ENCODE data around the gene HECW1.

The HECW1 gene

DNA sequence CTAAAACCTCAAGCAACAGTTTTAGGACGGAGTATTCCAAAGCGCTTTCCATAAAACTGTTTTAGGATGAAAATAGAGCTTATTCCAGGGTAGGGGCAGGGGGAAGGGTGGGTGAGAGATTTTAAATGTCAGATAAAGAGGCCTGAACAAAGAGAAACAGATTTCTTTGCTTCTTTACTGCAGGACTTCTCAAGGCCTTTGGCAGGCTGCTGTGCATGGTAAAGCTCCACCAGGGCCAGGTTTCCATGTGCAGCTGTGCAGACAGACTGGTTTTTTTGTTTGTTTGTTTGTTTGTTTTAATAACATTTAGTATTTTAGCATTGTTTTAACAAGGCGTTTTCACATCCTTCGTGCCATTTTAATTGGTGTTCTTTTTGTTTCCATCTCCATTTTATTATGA is 26.3 kb downstream of the HECW1 start:
- in situ Hi-C loops (cut with HindIII; ENCODE audit: low pct_ligation_motif_present, low pct_unique_long_range_greater_than_20kb, low sequenced_read_pairs): no loop called here
- no peak for DNase-seq

DNA sequence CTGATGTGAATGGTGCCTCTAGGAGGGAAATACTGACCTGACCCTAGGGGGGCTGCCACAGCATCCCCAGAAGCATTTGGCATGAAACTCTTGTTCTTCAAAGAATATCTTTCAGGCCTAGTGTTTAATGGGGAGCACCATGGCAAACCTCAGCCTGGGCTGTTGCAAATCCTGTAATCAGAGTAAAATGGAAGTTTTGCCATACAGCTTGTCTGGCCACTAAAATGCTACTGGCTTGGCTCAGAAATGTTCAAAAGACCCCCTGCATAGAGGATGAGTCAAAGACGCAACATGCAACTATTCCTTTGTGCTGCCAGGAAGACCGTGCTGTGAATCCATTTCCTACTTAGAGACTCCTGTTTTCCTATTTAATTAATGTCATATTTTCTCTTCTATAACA is 26.7 kb downstream of the HECW1 start:
- DNase-seq: no peak
- in situ Hi-C loops (cut with HindIII; ENCODE audit: low pct_ligation_motif_present, low pct_unique_long_range_greater_than_20kb, low sequenced_read_pairs): no loop called here

DNA sequence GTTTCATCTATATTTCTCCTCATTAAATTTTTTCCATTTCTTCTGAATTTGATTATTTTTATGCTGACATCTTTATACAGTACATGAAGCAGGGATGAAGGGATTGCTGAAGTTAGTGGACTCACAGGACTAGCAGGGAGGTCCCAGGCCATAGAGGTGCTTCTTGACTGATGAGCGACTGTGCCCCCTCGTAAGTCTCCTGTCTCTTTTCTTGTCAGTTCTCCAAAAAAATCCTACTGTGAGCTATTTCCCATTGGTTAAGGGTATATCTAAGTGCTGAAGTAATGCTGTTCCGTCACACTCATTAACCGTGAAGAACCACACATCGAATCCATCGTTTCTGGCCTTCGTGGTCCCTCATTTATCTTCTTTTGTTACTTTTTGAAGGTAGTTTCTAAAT is 27.7 kb downstream of the HECW1 start:
- DNase-seq: no peak
- in situ Hi-C loops (cut with HindIII; ENCODE audit: low pct_ligation_motif_present, low pct_unique_long_range_greater_than_20kb, low sequenced_read_pairs): no loop called here

DNA sequence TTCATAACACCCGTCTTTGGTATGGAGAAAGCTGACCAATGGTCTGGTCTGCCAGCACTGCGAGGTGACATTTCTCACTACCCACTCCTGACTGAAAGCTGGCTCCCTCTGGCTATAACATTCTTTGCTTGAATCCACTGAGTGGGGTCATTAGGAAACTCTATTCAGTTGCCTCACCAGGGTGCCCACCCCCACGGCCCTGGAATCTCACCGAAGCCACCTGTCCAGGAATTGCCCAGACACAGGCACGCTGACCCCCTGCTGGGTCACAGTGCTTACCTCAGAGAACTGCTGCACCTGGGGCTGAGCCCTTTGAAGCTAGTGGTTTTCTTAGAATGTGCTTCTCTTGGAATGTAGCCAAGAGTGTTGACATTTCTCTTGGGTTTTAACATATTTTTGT is 28.6 kb downstream of the HECW1 start:
- in situ Hi-C loops (cut with HindIII; ENCODE audit: low pct_ligation_motif_present, low pct_unique_long_range_greater_than_20kb, low sequenced_read_pairs): no loop called here
- DNase-seq: no peak

DNA sequence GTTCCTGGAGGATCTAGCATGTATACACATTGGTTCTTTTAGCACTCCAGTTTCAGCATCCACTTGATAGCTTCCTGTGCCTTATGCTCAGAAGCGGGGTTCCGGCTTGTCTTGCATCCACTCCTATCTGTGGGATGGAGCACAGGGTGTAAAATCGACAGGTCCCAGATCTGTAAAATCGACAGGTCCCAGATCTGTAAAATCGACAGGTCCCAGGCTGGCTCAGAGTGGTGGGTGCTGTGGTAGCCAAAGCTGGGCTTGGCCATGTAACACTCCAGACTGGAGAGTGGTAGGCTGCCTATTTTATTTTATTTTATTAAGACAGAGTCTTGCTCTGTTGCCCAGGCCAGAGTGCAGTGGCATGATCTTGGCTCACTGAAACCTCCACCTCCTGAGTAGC is 30.3 kb downstream of the HECW1 start:
- no peak for DNase-seq
- in situ Hi-C loops (cut with HindIII; ENCODE audit: low pct_ligation_motif_present, low pct_unique_long_range_greater_than_20kb, low sequenced_read_pairs): no loop called here

DNA sequence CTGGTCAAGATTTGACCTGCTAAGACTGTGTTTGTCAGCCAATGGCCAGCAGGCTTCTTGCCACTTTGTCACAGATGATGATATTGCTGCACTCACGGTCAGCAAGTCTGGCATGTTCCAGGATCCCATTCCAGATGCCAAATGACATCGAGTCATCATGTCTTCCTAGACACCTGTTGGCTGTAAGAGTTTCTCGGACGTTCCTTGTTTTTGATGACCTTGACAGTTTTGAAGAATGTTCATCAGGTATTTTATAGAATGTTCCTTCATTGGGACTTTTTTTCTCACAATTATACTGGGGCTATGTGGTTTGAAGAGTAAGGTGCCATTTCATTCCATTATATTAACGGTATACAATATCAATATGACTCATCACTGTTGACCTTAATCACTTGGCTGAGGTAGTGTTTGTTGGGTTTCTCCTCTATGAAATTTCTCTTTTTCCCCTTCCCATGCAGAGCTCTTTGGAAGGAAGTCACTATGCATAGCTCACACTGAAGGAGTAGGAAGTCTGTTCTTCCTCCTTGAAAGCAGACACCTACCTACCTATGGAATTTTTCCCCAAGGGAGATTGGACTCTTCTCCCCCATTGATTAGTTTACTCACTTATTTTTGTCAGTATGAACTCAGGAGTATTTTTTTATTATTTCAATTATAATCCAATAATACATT is 31.6 kb downstream of the HECW1 start:
- in situ Hi-C loops (cut with HindIII; ENCODE audit: low pct_ligation_motif_present, low pct_unique_long_range_greater_than_20kb, low sequenced_read_pairs): no loop called here
- no peak for DNase-seq

DNA sequence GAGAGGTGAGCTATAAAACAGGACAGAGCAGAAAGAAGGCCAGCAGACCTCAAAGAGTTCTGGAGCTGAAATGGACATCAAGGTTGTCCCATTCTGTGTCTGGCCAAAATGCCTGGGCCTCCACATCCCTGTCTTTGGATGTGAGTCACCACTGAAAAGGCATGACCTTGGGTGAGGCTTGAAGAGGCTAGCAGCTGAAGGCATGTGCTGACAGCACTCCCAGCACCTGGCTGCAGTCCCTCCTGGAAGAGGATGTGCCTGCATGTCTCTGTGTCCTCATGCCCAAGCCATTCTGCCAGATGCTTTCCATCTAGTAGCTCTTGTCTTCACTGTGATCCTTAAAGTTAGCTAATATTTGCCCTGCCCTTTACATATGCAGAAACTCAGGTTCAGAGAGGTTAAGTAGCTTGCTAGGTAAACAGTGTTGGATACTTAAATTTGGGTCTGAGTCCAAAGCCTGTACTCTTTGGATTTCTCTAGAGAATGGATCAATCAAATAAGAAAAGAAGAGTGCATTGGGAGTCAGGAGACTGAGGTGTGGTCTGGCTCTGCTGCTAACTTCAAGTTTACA is 35.8 kb downstream of the HECW1 start:
- no peak for DNase-seq
- in situ Hi-C loops (cut with HindIII; ENCODE audit: low pct_ligation_motif_present, low pct_unique_long_range_greater_than_20kb, low sequenced_read_pairs): no loop called here

DNA sequence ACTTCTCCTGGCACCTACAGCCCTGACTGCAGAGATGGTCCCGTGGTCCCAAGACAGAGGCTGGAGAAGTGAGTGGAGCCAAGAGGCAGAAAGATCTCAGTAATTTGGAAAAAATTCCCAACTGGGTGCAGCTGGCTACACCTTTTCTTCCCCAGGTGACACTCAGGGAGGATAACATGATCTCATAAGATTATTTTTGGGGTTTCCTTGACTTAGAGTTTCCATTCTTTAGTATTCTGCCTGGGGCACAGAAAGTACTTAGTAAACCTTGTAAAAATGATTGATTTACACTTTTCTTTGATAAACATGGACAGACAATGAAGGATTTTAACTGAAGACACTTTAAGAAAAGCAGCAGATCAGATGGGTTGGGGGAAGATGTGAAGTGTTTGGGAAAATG is 38.6 kb downstream of the HECW1 start:
- in situ Hi-C loops (cut with HindIII; ENCODE audit: low pct_ligation_motif_present, low pct_unique_long_range_greater_than_20kb, low sequenced_read_pairs): no loop called here
- DNase-seq: no peak

DNA sequence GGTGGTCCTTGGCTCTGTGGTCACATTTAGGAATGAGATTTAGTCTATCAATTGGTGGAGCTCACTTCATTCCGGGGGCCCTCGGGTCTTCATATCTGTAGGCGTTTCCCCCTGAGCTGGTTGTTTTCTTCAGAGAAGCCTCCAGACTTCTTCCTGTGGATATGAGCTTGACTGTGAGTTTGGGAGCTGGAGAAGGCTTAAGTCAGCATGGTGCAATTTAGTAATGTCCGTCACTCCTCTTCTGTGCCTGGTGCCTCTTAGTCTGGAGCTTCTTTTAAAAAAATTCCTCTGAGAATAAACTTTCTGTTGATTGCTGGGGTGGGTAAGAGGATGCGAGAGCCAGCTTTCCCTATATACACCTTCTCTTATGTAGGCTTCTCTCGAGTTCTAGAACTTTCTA is 40.2 kb downstream of the HECW1 start:
- in situ Hi-C loops (cut with HindIII; ENCODE audit: low pct_ligation_motif_present, low pct_unique_long_range_greater_than_20kb, low sequenced_read_pairs): no loop called here
- DNase-seq: no peak

DNA sequence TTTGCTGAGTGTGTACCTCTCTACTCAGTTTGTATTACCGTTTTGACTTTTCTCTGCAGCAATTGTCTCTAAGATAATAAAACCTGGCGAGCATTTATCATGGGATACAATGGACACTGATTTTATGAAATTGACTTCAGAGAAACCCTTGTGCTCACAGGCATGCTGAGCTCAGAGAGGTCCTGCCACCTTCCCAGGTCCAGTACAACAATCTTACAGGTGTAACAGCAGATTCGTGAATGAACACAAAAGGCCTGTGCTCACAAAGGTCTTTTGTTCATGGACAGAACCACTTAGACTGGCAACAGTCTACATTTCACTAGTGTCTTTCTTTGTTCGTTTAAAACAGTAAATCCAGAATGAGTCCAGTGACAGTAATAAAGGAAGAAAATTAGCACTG is 43.2 kb downstream of the HECW1 start:
- in situ Hi-C loops (cut with HindIII; ENCODE audit: low pct_ligation_motif_present, low pct_unique_long_range_greater_than_20kb, low sequenced_read_pairs): no loop called here
- DNase-seq: no peak

DNA sequence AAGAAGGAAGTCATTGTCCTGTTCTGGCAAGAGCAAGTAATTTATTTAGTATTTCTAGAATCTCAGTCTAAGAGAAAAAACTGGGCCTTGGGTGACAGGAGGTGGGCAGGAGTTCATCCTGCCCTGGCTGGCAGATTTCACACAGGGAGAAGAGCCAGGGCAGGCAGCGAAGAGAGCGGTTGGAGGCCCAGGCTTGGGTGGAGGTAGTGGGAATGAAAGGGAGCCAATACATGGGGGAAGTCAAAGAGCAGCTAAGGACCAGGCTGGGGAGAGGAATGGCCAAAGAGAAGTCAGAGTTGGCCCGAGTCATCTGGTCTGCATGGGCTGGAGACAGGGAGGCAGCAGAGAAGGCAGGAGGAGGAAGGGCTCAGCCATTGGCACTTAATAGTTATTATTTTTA is 51.4 kb downstream of the HECW1 start:
- no peak for DNase-seq
- in situ Hi-C loops (cut with HindIII; ENCODE audit: low pct_ligation_motif_present, low pct_unique_long_range_greater_than_20kb, low sequenced_read_pairs): no loop called here

DNA sequence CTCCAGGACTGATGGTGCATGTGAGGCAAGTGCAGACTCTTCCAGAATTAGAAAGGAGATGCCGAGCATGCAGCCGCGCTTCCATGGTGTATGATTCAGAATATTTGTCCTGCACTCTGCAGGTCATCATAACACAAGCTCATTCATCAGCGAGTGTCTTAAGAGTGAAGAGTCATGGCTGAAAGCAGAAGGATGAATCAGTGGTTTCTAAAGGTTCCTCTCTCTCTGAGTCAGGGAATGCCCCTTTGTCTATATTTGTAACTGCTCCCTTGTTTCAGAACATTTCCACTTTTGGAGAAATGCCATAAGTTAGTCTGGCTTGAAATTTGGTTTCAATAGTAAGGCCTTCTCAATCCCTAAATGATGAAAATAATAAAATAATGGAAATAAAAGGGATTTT is 52.3 kb downstream of the HECW1 start:
- in situ Hi-C loops (cut with HindIII; ENCODE audit: low pct_ligation_motif_present, low pct_unique_long_range_greater_than_20kb, low sequenced_read_pairs): no loop called here
- peak; percentile 51 for DNase-seq

DNA sequence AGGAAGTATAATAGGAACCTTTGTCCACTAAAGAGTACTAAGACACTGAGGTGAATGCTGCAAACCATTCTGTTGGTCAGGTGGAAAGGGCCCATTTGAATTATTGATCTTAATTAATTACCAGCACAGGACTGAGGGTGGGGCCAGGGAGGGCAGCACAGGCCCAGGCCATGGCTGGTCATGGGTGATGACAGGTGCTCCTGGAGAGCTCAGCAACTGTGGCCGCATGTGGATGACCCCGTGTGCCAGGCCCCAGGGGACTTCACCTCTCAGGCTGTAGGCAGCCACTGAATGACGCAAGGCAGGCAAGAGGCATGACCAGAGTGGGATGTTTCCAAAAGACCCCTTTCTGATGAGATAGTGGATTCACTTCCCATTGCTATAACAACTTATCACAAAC is 54.2 kb downstream of the HECW1 start:
- in situ Hi-C loops (cut with HindIII; ENCODE audit: low pct_ligation_motif_present, low pct_unique_long_range_greater_than_20kb, low sequenced_read_pairs): no loop called here
- DNase-seq: no peak

DNA sequence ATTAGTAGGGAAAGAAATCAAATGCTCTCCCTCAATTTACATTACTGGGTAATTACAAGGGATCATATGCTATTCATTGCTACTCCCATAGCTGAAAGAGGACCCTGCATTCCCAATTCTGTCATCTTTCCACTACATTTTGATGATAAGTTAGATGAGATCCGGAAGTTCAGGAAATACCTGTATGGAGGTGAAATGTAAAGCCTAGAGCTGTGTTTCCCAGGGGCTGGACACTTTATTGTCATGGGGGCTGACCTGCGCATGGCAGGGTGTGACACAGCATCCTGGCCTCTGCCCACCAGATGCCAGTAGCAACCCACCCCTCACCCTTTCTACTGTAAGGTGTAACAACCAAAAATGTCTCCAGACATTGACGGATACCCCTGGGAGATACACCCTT is 56.6 kb downstream of the HECW1 start:
- in situ Hi-C loops (cut with HindIII; ENCODE audit: low pct_ligation_motif_present, low pct_unique_long_range_greater_than_20kb, low sequenced_read_pairs): no loop called here
- DNase-seq: no peak

DNA sequence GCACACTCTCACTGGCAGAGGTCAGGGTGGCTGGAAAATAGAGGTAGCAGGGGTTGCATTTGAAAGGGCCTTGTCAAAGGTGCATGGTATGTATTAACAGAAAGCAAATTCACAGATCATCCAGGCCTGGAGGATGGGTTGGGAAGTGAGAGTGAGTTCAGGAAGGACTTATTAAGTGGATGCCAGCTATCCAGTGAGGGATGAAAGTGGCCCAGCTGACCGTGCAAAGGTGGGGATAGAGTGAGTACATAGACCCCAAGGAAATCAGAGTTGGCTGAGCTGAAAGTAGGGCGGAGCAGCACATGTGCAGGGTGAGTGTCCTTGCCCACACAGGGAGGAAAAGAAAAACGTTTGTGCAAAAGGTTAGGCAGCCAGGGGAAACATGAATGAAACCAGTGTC is 58.1 kb downstream of the HECW1 start:
- in situ Hi-C loops (cut with HindIII; ENCODE audit: low pct_ligation_motif_present, low pct_unique_long_range_greater_than_20kb, low sequenced_read_pairs): no loop called here
- DNase-seq: no peak

DNA sequence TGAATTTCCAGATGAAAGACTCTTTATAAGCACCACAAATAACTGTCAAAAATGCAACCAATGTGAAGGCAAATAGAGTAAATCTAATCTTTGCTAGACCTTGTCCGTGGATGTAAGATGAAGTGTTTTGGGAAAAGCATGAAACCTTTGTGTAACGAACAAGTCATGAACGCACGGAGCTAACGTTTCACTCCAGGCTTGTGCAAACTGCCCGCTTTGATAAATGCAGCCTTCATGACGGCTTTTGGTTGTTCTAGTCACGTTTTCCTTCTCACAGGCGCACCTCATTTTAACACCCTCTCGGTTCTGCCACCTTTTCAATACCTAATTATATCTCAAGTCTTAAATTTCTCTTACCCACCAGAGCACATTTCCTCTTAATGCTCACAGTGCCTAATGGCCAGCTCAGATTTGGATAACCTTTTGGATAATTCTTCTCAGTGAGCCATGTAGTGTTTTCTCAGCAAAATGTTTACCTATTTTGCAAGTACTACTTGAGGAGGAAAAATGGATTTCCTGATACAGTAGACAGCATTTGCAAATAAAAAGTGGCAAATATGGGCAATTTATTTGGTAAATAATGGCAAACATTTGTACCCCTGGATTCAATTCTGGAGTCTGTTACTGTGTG is 63.2 kb downstream of the HECW1 start:
- no peak for DNase-seq
- in situ Hi-C loops (cut with HindIII; ENCODE audit: low pct_ligation_motif_present, low pct_unique_long_range_greater_than_20kb, low sequenced_read_pairs): no loop called here

DNA sequence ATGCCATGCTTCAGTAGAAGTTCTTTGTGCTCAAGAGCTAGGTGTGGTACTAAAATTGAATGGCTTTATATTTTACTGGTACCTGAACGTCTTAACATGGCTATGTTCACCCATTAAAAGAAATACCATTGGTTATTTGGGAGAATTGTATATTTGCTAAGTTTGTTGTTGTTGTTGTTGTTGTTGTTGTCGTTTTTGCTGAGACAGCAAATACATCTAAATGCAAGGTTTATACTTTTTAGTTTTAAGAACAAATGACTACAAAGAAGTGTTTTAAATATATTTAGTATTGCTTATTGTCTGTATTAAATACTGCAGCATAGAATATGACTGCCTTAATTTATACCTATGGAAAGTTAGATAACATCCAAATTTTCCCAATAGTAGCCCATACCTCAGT is 66.9 kb downstream of the HECW1 start:
- no peak for DNase-seq
- in situ Hi-C loops (cut with HindIII; ENCODE audit: low pct_ligation_motif_present, low pct_unique_long_range_greater_than_20kb, low sequenced_read_pairs): no loop called here

DNA sequence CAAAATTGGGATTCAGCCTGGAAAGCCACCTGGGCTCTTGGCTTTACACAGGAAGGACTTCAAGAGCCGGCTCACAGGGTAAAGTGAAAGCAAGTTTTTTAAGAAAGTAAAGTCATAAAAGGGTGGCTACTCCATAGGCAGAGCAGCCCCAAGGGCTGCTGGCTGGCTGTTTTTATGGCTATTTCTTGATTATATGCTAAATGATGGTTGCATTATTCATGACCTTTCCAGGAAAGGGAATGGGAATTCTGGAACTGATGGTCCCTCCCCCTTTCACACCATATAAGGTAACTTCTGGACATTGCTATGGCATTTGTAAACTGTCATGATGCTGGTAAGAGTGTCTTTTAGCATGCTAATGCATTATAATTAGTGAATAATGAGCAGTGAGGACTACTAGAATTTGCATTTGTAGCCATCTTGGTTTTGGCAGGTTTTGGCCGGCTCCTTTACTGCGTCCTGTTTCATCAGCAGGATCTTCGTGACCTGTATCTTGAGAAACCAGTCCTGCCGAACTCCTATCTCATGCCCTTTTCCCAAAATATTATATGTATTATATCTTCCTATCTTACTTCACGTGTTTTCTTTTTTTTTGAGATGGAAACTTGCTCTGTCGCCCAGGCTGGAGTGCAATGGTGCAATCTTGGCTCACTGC is 80.5 kb downstream of the HECW1 start:
- in situ Hi-C loops (cut with HindIII; ENCODE audit: low pct_ligation_motif_present, low pct_unique_long_range_greater_than_20kb, low sequenced_read_pairs): no loop called here
- no peak for DNase-seq

DNA sequence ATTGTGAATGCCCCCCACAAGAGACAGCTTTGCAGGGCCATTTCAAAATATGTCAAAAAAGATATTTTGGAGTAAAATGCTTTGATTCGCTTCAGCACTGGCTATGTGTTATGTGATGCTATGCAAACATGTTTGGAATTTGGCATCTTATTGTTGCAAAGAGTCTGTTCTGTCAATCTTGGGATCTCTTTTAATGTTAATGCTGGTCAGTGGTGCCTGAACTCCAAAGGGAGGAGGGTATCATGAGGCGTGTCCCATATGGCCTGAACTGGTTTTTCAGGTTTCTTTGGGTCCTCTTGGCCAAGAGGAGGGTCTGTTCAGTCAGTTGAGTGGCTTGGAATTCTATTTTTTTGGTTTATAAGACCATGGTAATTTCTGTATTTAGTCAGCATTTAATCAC is 81.4 kb downstream of the HECW1 start:
- in situ Hi-C loops (cut with HindIII; ENCODE audit: low pct_ligation_motif_present, low pct_unique_long_range_greater_than_20kb, low sequenced_read_pairs): no loop called here
- no peak for DNase-seq

DNA sequence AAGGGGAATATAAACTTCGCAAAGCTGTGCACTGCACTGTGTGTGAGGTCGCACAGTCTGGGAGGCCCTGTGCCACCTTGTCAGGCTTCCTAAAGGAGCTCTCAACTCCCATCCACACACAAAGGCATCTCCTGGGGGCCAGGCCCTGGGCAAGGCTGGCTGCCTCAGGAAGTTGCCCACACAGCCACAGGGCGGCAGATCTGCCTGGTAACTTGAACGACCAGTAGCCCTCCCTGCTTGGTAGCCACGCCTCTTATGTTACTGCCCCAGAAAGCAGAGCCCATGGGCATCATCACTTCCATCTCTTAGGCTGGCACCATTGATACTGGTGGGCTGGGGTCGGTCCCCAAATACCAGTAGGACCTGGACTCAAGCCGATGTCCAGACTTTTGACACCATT is 82.8 kb downstream of the HECW1 start:
- in situ Hi-C loops (cut with HindIII; ENCODE audit: low pct_ligation_motif_present, low pct_unique_long_range_greater_than_20kb, low sequenced_read_pairs): no loop called here
- no peak for DNase-seq
